ENCODE results near the gene ARAP2. TPM values are rescaled to one million over a fixed set of nuclear protein-coding genes. Genes with fewer than 3 reads are reported as not detected.

Gene ARAP2
- total and polyA plus RNA-seq, 2 donors (not counting 3 experiments of a cell fraction or from before 2014, with no cell fraction given), result not detected

DNA sequence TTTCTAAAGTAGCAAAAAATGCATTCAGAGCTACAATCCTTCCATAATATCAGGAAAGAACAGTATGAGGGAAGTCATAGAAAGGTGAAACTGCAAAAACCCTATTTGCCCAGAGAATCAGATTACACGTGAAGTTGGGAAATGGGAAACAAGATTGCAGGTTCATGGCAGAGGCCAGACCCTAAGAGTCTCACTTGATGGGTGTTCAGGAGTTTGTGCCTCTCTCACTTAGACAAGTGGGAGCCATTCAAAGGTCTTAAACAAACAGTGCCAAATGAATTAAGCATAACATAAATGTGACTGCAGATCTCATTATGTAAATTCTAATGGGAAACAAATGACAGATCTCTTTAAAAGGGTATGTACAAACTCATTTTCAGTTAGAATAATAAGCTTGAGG, 91.6 kb downstream of the ARAP2 start:
- Histone ChIP-seq H3K36me3 (ENCODE audit: control insufficient read depth in 2 of 2, extremely low read depth in 1 of 2, insufficient read depth in 2 of 2, low read length in 2 of 2) (no peaks in the 10 kb centered on the region), H3K9me3 (replicated peaks; ENCODE audit: control insufficient read depth, insufficient read depth, low read length) (no peaks in the 10 kb centered on the region), H3K9me1 (replicated peaks; ENCODE audit: control insufficient read depth, extremely low read depth, insufficient read depth, low read length) (no peaks in the 10 kb centered on the region), H3K79me2 (ENCODE audit: control insufficient read depth, insufficient read depth, low read length) (no peaks in the 10 kb centered on the region), H2AFZ (ENCODE audit: low read depth, low read length) (no peak overlapping the region), H3K4me3 (replicated peaks in 1 of 3; ENCODE audit: insufficient read depth in 1 of 3, low read depth in 1 of 3, low read length in 3 of 3) (no peak overlapping the region), H3K9ac (replicated peaks; ENCODE audit: extremely low read depth, insufficient read depth, low read length) (no peak overlapping the region), H3K4me1 (ENCODE audit: control insufficient read depth, extremely low read depth, insufficient read depth, low read length) (no peaks in the 10 kb centered on the region), H3K27ac (ENCODE audit: insufficient read depth, low read depth, low read length) (no peak overlapping the region), H3K27me3 (ENCODE audit: control insufficient read depth in 2 of 2, insufficient read depth in 2 of 2, low read length in 2 of 2) (no peaks in the 10 kb centered on the region), H3K4me2 (ENCODE audit: insufficient read depth, low read length) (no peak overlapping the region), H4K20me1 (replicated peaks; ENCODE audit: control insufficient read depth, extremely low read depth, insufficient read depth, low read length) (no peaks in the 10 kb centered on the region)
- dilution Hi-C loops (cut with MboI; ENCODE audit: extremely low pct_ligation_motif_present, low sequenced_read_pairs), result no loop called here
- no TSS peak for BruUV-seq (replicated peaks)
- TF ChIP-seq GATA2 (IDR thresholded peaks at IDR 0.05; ENCODE audit: insufficient read depth, insufficient read length, low read depth, low read length) (no peak), JUN (IDR thresholded peaks at IDR 0.05; ENCODE audit: borderline replicate concordance, insufficient read depth, insufficient read length, low read depth) (no peak), MYC (IDR thresholded peaks at IDR 0.05; ENCODE audit: low read depth, low read length) (no peak)
- TF ChIP-seq, protein P1, sequence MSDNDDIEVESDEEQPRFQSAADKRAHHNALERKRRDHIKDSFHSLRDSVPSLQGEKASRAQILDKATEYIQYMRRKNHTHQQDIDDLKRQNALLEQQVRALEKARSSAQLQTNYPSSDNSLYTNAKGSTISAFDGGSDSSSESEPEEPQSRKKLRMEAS (IDR thresholded peaks at IDR 0.05; ENCODE audit: insufficient read depth, insufficient read length), result no peak
- TF ChIP-seq, protein P2, sequence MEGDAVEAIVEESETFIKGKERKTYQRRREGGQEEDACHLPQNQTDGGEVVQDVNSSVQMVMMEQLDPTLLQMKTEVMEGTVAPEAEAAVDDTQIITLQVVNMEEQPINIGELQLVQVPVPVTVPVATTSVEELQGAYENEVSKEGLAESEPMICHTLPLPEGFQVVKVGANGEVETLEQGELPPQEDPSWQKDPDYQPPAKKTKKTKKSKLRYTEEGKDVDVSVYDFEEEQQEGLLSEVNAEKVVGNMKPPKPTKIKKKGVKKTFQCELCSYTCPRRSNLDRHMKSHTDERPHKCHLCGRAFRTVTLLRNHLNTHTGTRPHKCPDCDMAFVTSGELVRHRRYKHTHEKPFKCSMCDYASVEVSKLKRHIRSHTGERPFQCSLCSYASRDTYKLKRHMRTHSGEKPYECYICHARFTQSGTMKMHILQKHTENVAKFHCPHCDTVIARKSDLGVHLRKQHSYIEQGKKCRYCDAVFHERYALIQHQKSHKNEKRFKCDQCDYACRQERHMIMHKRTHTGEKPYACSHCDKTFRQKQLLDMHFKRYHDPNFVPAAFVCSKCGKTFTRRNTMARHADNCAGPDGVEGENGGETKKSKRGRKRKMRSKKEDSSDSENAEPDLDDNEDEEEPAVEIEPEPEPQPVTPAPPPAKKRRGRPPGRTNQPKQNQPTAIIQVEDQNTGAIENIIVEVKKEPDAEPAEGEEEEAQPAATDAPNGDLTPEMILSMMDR (IDR thresholded peaks at IDR 0.05; ENCODE audit: extremely low read depth in 1 of 2, insufficient read depth in 1 of 2, low read depth in 1 of 2, low read length in 2 of 2), result no peak
- intact Hi-C loops (cut with micrococcal nuclease), result no loop called here
- FAIRE-seq (no peak), DNase-seq (ENCODE audit: low read depth, low spot score) (no peak)
- POLR2A ChIA-PET, result no interaction called here
- CTCF ChIA-PET, result no interaction called here

DNA sequence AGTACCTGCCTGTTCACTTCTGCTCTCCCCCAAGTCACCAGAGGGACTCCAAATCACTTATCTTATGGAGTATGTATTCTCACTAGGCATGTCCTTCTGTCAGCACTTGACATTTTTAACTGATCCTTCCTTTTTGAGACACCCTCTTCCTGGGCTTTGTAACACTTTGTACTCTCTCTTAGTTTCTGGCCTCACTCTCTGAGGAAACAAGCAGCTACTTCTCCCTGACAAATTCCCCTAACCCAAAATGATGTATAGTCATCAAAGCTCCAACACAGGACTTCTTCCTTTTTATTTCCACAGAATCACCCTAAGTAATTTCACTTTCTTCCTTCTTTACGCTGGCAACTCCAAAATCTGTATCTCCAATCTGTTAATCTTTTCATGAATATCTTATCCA, 101.8 kb downstream of the ARAP2 start:
- CTCF ChIA-PET, result no interaction called here

More for the DNA sequence above, 101.8 kb downstream of the ARAP2 start:
- Histone ChIP-seq H3K4me1 (ENCODE audit: control insufficient read depth, extremely low read depth, insufficient read depth, low read length) (no peaks in the 10 kb centered on the region), H3K79me2 (ENCODE audit: control insufficient read depth, insufficient read depth, low read length) (no peaks in the 10 kb centered on the region), H3K9me1 (replicated peaks; ENCODE audit: control insufficient read depth, extremely low read depth, insufficient read depth, low read length) (no peaks in the 10 kb centered on the region), H3K27ac (ENCODE audit: insufficient read depth, low read depth, low read length) (no peak overlapping the region), H3K4me2 (ENCODE audit: insufficient read depth, low read length) (no peak overlapping the region), H3K36me3 (ENCODE audit: control insufficient read depth in 2 of 2, extremely low read depth in 1 of 2, insufficient read depth in 2 of 2, low read length in 2 of 2) (no peaks in the 10 kb centered on the region), H3K9ac (replicated peaks; ENCODE audit: extremely low read depth, insufficient read depth, low read length) (no peak overlapping the region), H3K27me3 (ENCODE audit: control insufficient read depth in 2 of 2, insufficient read depth in 2 of 2, low read length in 2 of 2) (no peaks in the 10 kb centered on the region), H3K9me3 (replicated peaks; ENCODE audit: control insufficient read depth, insufficient read depth, low read length) (no peaks in the 10 kb centered on the region), H4K20me1 (replicated peaks; ENCODE audit: control insufficient read depth, extremely low read depth, insufficient read depth, low read length) (no peaks in the 10 kb centered on the region), H2AFZ (ENCODE audit: low read depth, low read length) (no peak overlapping the region), H3K4me3 (replicated peaks in 1 of 3; ENCODE audit: insufficient read depth in 1 of 3, low read depth in 1 of 3, low read length in 3 of 3) (no peak overlapping the region)
- TF ChIP-seq POLR2A (IDR thresholded peaks at IDR 0.05; ENCODE audit: low read depth, low read length), result no peak
- no peak for TF ChIP-seq FOS (IDR thresholded peaks at IDR 0.05; ENCODE audit: borderline replicate concordance, insufficient read depth, low read length)
- no peak for TF ChIP-seq GATA2 (IDR thresholded peaks at IDR 0.05; ENCODE audit: insufficient read depth, insufficient read length, low read depth, low read length)
- TF ChIP-seq, protein P2 (IDR thresholded peaks at IDR 0.05; ENCODE audit: extremely low read depth in 1 of 2, insufficient read depth in 1 of 2, low read depth in 1 of 2, low read length in 2 of 2), result no peak
- no peak for TF ChIP-seq POLR2AphosphoS5 (IDR thresholded peaks at IDR 0.05; ENCODE audit: insufficient read depth, low read depth, low read length)
- no peak for TF ChIP-seq EZH2 (IDR thresholded peaks at IDR 0.05; ENCODE audit: borderline replicate concordance, low read depth, low read length, severe bottlenecking)
- no peak for TF ChIP-seq MYC (IDR thresholded peaks at IDR 0.05; ENCODE audit: low read depth, low read length)
- TF ChIP-seq JUN (IDR thresholded peaks at IDR 0.05; ENCODE audit: borderline replicate concordance, insufficient read depth, insufficient read length, low read depth), result no peak
- TF ChIP-seq, protein P1 (IDR thresholded peaks at IDR 0.05; ENCODE audit: insufficient read depth, insufficient read length), result no peak
- dilution Hi-C loops (cut with MboI; ENCODE audit: extremely low pct_ligation_motif_present, low sequenced_read_pairs) (no loop called here), intact Hi-C loops (cut with micrococcal nuclease) (no loop called here)
- POLR2A ChIA-PET, result no interaction called here
- no peak for DNase-seq (ENCODE audit: low read depth, low spot score)
- no TSS peak for BruUV-seq (replicated peaks)
- no peak for FAIRE-seq

Data from endothelial cell of umbilical vein (primary cell).